Stimulated activated naive CD8-positive, alpha-beta T cell treated with anti-CD3 and anti-CD28 coated beads, Interleukin-15, amount 100 ng/mL, for 72 hours (primary cell): Measurements from ENCODE around the gene OR9Q1.

Experiments used
- ATAC-seq: fragments of 150-1000 bp; cut with Tn5 transposase; 2 replicates; pipeline ENCODE4 v1.10.0; 2021; ENCODE audit warnings: mild to moderate bottlenecking, moderate library complexity
- DNase-seq, 2 donors: peaks; one replicate each; pipeline ENCODE4 v3.0.0; 2021 to 2022
- H3K27ac Mint-ChIP-seq, 2 donors: one replicate each; pipeline ENCODE4 v1.8.0; 2022; ENCODE audit warnings: mild to moderate bottlenecking in 2 of 2, mixed read lengths in 2 of 2, moderate library complexity in 2 of 2
- H3K27me3 Mint-ChIP-seq: one replicate; pipeline ENCODE4 v1.8.0; 2022; ENCODE audit warnings: mixed read lengths
- H3K4me1 Mint-ChIP-seq: one replicate; pipeline ENCODE4 v1.8.0; 2022; ENCODE audit warnings: mild to moderate bottlenecking, mixed read lengths
- H3K4me3 Mint-ChIP-seq, 2 donors: one replicate each; pipeline ENCODE4 v1.8.0; 2022; ENCODE audit warnings: mild to moderate bottlenecking in 2 of 2, mixed read lengths in 2 of 2, moderate library complexity in 1 of 2
- H3K9me3 Mint-ChIP-seq, 2 donors: one replicate each; pipeline ENCODE4 v1.8.0; 2022; ENCODE audit warnings: mixed read lengths in 2 of 2

Gene OR9Q1

DNA sequence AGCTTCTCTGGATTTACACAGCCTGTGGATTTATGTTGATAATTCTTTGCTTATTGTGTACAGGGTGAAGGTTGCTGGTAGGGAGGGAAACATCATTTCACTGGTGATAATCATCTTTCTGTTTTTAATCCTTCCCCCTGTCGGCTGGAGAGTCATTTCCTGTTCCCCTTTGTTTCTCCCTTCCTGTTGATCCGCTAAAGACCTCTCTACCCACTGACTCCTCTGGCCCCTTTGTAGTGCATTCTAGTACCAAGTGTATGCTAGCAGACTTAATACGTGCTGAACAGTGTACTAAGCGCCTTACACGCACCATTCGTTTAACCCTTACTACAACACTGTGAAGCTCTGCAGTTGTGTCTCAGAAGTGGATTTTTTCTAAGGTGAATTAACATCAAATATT lies 19.0 kb upstream of the OR9Q1 start:
- H3K27ac Mint-ChIP-seq = no peak overlapping the region
- H3K4me3 Mint-ChIP-seq = no peak overlapping the region
- DNase-seq = no peak
- H3K27me3 Mint-ChIP-seq = peaks cover 26% of the 10 kb centered on the region
- peaks cover 0 to 11% of the 10 kb centered on the region in 2 donors for H3K9me3 Mint-ChIP-seq
- no peak for ATAC-seq
- H3K4me1 Mint-ChIP-seq = peaks cover 9% of the 10 kb centered on the region

DNA sequence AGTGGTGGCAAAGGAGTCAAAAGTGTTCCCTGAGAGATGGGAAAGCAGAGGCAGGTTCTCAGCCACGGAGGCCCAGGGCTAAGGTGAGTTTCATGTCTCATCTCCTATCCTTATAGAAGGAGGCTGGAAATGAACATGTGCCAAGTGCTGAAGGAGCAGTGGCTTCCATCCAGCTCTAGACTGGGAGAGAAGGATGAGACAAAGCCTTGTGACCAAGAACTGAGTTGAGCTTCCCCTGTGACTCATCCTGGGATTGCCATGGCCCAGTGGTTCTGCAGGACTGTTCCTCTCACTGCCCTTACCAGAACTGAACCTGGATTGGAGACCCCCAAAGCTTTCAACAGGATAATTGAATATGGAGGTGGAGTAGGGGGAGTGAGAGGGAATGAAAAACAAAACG lies 16.7 kb upstream of the OR9Q1 start:
- no peak overlapping the region for H3K27ac Mint-ChIP-seq

DNA sequence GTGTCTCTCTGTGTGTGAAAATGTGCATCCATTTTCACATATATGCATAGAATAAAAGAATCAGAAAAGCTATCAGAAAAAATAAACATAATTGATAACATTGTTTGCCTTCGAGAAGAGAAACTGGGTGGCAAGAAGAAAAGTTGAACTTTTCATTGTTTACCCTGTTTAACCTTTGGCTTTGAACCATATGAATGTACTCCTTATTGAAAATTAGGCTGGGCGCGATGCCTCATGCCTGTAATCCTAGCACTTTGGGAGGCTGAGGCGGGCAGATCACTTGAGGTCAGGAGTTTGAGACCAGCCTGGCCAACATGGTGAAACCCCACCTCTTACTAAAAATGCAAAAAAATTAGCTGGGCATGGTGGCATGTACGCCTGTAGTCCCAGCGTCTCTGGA lies 11.9 kb upstream of the OR9Q1 start:
- peaks cover 8% of the 10 kb centered on the region for H3K27me3 Mint-ChIP-seq
- H3K9me3 Mint-ChIP-seq = no peaks in the 10 kb centered on the region
- no peak for DNase-seq
- ATAC-seq = no peak
- H3K4me3 Mint-ChIP-seq = no peak overlapping the region
- no peaks in the 10 kb centered on the region for H3K4me1 Mint-ChIP-seq
- H3K27ac Mint-ChIP-seq = no peak overlapping the region

More for the DNA sequence above, 16.7 kb upstream of the OR9Q1 start:
- DNase-seq = no peak
- Mint-ChIP-seq H3K4me1 (peaks cover 9% of the 10 kb centered on the region), H3K9me3 (peaks cover 0 to 11% of the 10 kb centered on the region in 2 donors), H3K27me3 (peaks cover 26% of the 10 kb centered on the region), H3K4me3 (no peak overlapping the region)
- ATAC-seq = no peak

DNA sequence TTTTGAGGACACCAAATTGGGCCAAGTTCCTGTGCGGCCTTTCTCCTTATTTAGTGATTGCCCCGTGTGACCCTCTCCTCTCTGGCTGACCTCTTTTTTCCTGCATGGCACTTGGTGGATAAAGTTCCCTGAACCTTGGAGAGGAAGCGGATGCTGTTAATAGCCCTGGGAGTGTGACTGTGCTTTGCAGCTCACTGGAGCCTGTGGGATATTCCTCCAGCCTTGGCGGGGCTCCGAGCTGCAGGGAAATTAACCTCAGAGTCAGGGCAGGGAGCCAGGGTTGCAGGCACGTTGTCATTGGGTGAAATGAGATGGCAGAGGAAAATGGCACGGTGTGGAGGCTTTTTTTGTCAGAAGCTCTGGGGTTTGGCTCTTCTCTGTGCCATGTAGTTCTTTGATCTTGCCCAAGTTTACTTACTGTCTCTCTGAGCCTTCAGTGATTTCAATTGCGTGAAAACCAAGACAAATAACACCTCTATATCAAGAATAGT lies 965 bp downstream of the OR9Q1 start:
- Mint-ChIP-seq H3K27me3 (no peaks in the 10 kb centered on the region), H3K4me3 (no peak overlapping the region), H3K4me1 (no peaks in the 10 kb centered on the region), H3K27ac (no peak overlapping the region), H3K9me3 (no peaks in the 10 kb centered on the region)
- no peak for ATAC-seq
- no peak for DNase-seq

DNA sequence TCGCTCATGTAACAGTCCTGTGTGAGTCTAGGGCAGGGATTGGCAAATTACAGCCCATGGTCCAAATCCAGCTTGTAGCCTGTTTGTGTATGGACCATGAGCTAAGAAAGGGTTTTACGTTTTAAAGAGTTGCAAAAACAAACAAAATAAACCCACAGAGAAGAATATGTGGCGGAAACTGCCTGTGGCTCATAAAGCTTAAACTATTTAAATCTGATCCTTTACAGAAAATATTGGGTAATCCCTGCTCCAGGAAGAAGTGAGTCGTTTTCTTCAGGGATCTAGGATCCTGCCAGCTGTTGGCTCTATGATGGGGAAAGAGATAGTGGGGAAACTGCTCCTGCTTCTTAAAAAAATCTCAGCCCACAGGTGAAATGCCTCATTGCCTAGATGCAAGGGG lies 3.7 kb downstream of the OR9Q1 start:
- Mint-ChIP-seq H3K4me3 (no peak overlapping the region), H3K27ac (no peak overlapping the region), H3K9me3 (peaks cover 6 to 9% of the 10 kb centered on the region in 2 donors), H3K4me1 (no peaks in the 10 kb centered on the region), H3K27me3 (peaks cover 11% of the 10 kb centered on the region)
- ATAC-seq (no peak), DNase-seq (no peak)

DNA sequence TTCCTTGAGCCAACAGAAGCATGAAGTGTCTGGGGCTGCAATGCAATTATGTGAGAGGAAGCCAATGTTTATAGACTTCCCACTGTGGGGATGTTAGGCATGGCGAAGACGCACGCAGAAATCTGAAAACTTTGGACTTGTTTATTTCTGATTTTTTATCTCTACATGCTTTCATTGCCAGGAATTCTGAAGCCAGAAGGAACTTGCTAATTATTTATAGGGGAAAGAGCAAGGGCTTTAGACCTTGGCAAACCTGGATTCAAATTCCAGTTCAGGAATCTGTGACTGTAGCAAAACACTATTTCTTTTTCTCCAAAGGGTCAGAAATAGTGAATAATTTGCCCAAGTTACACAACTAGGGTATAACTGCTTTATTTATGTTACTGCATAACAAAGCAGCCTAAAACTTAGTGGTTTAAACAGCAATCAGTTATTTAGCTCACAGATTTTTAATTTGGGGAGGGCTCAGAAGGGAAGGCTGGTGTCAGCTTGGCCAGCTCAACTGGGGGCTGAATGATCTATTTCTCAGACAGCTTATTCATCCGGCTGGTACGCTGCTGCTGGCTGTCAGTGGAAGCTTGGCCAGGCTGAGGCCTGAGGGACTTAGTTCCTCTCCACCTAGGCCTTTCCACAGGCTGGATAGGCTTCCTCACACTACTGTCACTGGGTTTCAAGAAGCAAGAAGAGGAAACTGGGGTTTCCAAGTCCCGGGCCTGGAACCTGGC lies 5.2 kb downstream of the OR9Q1 start:
- Mint-ChIP-seq H3K9me3 (peaks cover 9 to 10% of the 10 kb centered on the region in 2 donors), H3K27me3 (peaks cover 11% of the 10 kb centered on the region), H3K4me3 (no peak overlapping the region), H3K27ac (no peak overlapping the region), H3K4me1 (no peaks in the 10 kb centered on the region)
- no peak for ATAC-seq
- DNase-seq = no peak

DNA sequence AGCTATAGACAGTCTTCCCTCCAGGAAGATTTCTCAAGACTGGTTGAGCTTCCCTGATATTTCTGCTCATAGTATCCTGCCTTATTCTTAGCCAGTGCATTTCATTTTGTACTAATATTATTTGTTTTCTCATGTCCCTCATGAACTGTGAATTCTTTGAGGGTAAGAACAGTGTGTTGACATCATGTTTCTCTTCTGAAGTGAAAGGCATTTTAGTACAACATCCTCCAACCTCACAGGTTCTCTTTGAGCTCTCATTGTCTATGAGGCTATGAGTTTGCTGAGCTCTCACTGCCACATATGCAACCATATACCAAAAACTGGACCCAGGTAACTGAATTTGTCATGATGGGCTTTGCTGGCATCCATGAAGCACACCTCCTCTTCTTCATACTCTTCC lies 7.0 kb downstream of the OR9Q1 start, which contains the start of gene OR6Q1:
Gene OR6Q1 (plus strand): TSS at position 301 of the 400 bp plus-strand sequence. CDS start 0 bp downstream, at position 301.
- H3K9me3 Mint-ChIP-seq = peaks cover 9 to 10% of the 10 kb centered on the region in 2 donors
- peak within 1 kb of the TSS in 1 of 2 donors; percentile 42 for H3K27ac Mint-ChIP-seq
- ATAC-seq = no peak
- peaks cover 11% of the 10 kb centered on the region for H3K27me3 Mint-ChIP-seq
- H3K4me1 Mint-ChIP-seq = no peaks in the 10 kb centered on the region
- no peak within 1 kb of the TSS for H3K4me3 Mint-ChIP-seq
- DNase-seq = no peak

DNA sequence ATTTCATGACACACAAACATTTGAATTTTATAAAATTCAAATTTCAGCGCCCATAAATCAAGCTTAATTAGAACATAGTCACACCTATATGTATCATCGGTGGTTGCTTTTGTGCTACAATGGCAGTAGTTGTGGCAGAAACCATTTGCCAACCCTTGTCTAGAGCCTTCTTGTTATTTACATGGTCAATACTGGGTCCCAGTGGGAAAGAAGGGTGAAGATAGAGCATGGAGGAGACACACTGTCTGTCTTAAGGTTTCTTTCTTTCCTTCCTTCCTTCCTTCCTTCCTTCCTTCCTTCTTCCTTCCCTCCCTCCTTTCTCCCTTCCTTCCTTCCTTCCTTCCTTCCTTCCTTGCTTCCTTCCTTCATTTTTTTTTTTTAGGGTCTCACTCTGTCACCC lies 10.8 kb downstream of the OR9Q1 start:
- ATAC-seq (no peak), DNase-seq (no peak)
- H3K27me3 Mint-ChIP-seq = peaks cover 19% of the 10 kb centered on the region
- no peaks in the 10 kb centered on the region for H3K4me1 Mint-ChIP-seq
- H3K4me3 Mint-ChIP-seq = no peak overlapping the region
- H3K27ac Mint-ChIP-seq = peak overlapping the region in 1 of 2 donors; percentile 75
- H3K9me3 Mint-ChIP-seq = peaks cover 18 to 20% of the 10 kb centered on the region in 2 donors

DNA sequence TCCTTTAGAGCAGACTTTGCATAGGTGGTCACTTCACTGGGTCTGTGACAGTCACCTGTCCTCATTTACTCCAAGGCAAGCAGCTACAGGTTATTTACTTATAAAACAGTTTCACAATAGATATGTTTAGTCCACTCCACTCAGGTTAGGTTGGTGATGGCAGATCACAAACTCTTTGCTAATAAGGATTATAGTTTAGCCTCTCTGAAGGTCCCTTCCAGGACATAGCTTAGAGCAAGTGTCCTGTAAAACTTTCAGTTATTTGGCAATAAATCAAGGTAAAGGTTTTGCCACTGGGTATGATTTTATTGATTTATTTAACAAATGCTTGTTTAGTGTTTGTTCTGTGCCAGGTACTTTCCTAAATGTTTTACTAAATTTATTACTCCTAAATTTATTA lies 15.9 kb downstream of the OR9Q1 start:
- Mint-ChIP-seq H3K27ac (no peak overlapping the region), H3K9me3 (peaks cover 9 to 10% of the 10 kb centered on the region in 2 donors), H3K4me1 (no peaks in the 10 kb centered on the region), H3K4me3 (no peak overlapping the region), H3K27me3 (peaks cover 8% of the 10 kb centered on the region)
- DNase-seq = no peak
- no peak for ATAC-seq

DNA sequence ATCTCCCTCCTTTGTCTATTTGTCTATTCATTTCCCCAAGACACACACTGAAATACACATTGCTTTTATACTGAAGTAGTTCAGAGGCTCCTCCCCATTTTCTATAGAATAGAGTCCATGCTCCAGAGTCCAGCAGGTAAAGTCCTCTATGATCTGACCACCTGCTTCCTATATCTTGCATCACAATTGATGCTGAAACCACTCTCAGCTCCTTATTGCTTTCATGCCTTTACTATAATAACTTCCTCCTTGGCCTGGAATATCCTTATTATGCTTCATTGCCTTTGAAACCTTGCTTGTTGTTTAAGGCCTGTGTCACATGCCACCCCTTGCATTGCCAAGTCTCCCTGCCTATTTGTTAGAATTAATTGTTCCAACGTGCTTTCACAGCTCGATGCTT lies 19.7 kb downstream of the OR9Q1 start:
- Mint-ChIP-seq H3K4me3 (no peak overlapping the region), H3K27ac (no peak overlapping the region), H3K27me3 (peaks cover 6% of the 10 kb centered on the region), H3K9me3 (no peaks in the 10 kb centered on the region), H3K4me1 (no peaks in the 10 kb centered on the region)
- no peak for DNase-seq
- ATAC-seq = no peak

DNA sequence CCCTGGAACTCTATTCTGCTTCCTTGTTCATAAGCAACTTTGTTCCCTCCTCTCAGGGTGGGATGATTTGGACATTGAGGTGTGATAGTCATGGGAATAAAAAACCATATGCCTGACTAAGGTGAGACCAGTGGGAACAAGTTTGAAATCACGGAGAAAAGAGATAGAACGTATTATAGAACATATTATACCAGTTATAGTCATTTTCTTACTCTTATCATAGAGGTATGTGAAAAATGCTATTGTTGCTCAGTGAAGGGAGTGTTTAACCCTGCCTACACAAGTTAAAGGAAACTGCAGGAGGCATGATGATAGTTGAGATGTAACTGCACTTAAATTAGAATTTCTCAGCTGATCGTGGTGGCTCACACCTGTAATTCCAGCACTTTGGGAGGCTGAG lies 22.6 kb downstream of the OR9Q1 start:
- DNase-seq (no peak), ATAC-seq (no peak)
- H3K4me3 Mint-ChIP-seq = no peak overlapping the region
- no peaks in the 10 kb centered on the region for H3K4me1 Mint-ChIP-seq
- H3K27ac Mint-ChIP-seq = no peak overlapping the region
- no peaks in the 10 kb centered on the region for H3K27me3 Mint-ChIP-seq
- no peaks in the 10 kb centered on the region for H3K9me3 Mint-ChIP-seq

DNA sequence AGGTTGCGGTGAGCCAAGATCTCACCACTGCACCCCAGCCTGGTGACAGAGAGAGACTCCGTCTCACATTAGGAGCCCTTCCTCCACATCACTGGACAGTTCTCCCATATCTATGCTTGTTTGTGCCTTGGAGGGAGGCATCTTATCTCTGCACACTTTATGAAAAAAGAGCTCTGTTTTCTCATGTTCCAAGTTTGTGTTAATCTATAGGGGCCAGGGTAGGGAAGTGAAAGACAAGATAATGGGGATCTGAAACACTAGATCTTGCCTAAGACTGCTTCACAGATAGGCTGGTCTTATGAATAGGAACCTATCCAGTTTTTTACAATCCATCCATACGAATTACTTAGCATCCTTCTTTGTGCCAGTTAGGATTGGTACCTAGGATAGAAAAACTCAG lies 24.1 kb downstream of the OR9Q1 start:
- Mint-ChIP-seq H3K9me3 (no peaks in the 10 kb centered on the region), H3K4me3 (no peak overlapping the region), H3K27me3 (no peaks in the 10 kb centered on the region), H3K27ac (no peak overlapping the region), H3K4me1 (no peaks in the 10 kb centered on the region)
- no peak for ATAC-seq
- DNase-seq = no peak

DNA sequence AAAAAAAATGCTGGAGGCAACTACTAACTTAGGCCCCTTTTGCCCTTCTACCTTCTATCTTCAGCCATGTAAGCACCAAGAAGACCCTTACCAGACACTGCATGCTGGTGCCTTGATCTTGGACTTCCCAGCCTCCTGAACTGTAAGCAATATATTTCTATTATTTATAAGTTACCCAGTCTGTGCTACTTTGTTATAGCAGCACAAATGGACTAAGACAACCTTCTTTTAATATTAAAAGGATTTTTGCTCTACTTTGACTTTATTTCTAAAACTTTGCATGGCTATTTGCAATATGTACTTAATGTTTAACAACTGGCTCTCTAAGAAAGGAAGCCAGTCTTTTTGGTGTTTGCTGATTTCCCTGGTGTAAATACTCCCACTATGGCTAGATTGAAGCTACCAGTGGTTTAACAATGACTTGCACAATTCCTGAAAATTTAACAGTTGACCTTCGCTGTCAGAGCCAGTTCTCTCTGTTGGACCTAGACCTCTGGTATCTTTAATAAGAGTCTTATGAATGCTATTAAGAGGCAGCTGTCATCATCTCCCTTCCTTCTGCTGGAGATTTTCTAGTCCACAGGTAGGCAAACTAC lies 32.2 kb downstream of the OR9Q1 start:
- H3K27ac Mint-ChIP-seq = no peak overlapping the region
- H3K4me1 Mint-ChIP-seq = no peaks in the 10 kb centered on the region
- H3K4me3 Mint-ChIP-seq = no peak overlapping the region
- ATAC-seq = no peak
- H3K9me3 Mint-ChIP-seq = peaks cover 0 to 6% of the 10 kb centered on the region in 2 donors
- H3K27me3 Mint-ChIP-seq = no peaks in the 10 kb centered on the region
- DNase-seq = no peak

DNA sequence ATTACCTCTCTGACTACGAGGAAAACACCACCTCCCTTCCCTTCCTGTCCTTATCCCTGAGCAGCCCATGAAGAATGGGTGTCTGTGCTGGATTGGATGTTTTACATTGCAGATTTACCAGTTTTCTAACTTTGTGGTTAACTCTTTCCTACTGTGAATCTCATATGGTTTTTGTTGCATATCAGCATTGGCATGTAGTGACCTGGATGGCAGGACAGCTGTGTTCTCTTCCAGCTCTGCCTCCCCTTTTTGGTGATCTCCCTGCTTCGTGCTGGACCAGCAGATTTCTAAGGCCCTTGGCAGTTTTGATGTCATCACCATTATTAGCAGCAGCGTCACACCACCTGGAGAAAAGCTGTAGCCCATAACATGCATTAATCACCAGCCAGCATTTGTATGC lies 33.8 kb downstream of the OR9Q1 start:
- Mint-ChIP-seq H3K4me1 (no peaks in the 10 kb centered on the region), H3K9me3 (peaks cover 0 to 6% of the 10 kb centered on the region in 2 donors), H3K27me3 (no peaks in the 10 kb centered on the region), H3K4me3 (no peak overlapping the region), H3K27ac (peak overlapping the region; percentile 43 to 88)
- no peak for DNase-seq
- ATAC-seq = no peak

DNA sequence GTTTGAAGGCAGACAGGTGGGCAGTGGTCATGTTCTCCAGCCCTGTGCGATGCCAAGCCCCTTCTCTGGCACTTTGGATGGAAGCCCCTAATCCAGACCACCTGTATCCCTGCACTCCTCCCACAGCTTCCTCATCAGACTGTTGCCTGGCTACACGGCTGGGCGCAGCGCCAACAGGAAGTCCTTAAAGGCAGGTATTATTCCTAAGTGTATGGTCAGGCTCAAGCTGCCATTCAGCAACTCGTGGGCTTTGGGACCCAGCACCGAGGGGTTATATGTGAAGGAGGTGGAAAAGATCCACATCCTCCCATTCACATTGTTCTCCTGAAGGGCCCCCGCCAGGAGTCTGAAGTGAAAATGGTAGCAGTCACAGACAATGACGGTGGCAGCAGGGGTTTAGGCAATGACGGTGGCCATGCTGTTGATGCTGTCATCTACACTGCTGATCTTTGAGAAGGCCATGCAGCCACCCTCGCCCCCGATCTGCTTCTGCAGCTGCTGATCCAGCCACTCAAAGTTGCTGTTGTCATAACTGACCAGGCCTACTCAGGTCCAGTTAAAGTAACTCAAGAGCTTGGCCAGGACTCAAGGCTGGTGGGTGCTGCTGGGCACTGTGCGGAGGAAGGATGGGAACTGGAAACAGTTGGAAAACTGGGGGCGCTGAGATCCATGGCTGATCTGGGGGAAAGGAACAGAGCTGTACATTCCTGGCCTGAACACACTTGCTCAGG lies 34.8 kb downstream of the OR9Q1 start:
- no peaks in the 10 kb centered on the region for H3K4me1 Mint-ChIP-seq
- peaks cover 0 to 6% of the 10 kb centered on the region in 2 donors for H3K9me3 Mint-ChIP-seq
- H3K4me3 Mint-ChIP-seq = no peak overlapping the region
- no peaks in the 10 kb centered on the region for H3K27me3 Mint-ChIP-seq
- ATAC-seq (no peak), DNase-seq (no peak)
- H3K27ac Mint-ChIP-seq = no peak overlapping the region

DNA sequence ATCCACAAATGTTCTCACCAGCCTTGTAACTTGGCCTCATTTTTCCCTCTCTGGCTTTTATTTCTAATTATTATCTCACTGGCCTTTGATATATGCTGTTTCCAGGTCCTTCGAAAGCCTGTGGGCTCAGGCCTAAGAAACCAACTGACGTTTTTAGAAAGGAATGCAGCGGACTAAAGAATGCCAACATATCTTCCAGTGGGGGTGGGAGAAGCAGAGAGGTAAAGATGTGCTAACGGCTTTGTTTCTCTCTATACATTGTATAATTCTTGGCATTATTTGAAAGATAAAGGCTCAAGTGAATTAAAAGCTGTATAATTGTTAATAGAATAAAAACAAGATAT lies 35.3 kb downstream of the OR9Q1 start:
- peaks cover 0 to 6% of the 10 kb centered on the region in 2 donors for H3K9me3 Mint-ChIP-seq
- no peaks in the 10 kb centered on the region for H3K27me3 Mint-ChIP-seq
- no peak overlapping the region for H3K27ac Mint-ChIP-seq
- no peak for DNase-seq
- ATAC-seq = no peak
- H3K4me3 Mint-ChIP-seq = no peak overlapping the region
- no peaks in the 10 kb centered on the region for H3K4me1 Mint-ChIP-seq
